Activated CD4-positive, alpha-beta T cell treated with anti-CD3 and anti-CD28 coated beads, Interleukin-2, amount 50 U/mL, for 1 hour (primary cell): Measurements from ENCODE around the gene BCAM.
"Not testable (repeated sequence)": the region's sequence is repeated elsewhere in the genome, so short reads cannot be mapped to it uniquely, and the experiment has no call there.

Experiments used
- DNase-seq: peaks from one replicate; pipeline ENCODE4 v3.0.0-alpha.2; 2020

The BCAM gene

GRCh38 chr19:44808463-44809371 is at the start of gene BCAM:
TSS of gene BCAM (plus strand) at chr19:44809103. CDS start at chr19:44809125, 22 bp downstream.
- DNase-seq, result peak; percentile 4

GRCh38 chr19:44762038-44762437 is 46.9 kb upstream of the BCAM start:
- DNase-seq, result no peak

GRCh38 chr19:44765033-44765948 is 43.6 kb upstream of the BCAM start:
- DNase-seq, result no peak

- no peak for DNase-seq
Observed at GRCh38 chr19:44765949-44766335, 43.0 kb upstream of the BCAM start.

- DNase-seq, result no peak
Observed at GRCh38 chr19:44767295-44768180, 41.4 kb upstream of the BCAM start.

- DNase-seq, result peak; percentile 98
Observed at GRCh38 chr19:44770550-44771257, 38.2 kb upstream of the BCAM start.

GRCh38 chr19:44772144-44772543 is 36.8 kb upstream of the BCAM start:
- not testable (repeated sequence) for DNase-seq

GRCh38 chr19:44772959-44773358 is 35.9 kb upstream of the BCAM start:
- no peak for DNase-seq

GRCh38 chr19:44775676-44776240 is 33.1 kb upstream of the BCAM start:
- DNase-seq, result no peak

GRCh38 chr19:44776402-44777096 is 32.4 kb upstream of the BCAM start:
- DNase-seq, result no peak

- no peak for DNase-seq
Observed at GRCh38 chr19:44777715-44778347, 31.1 kb upstream of the BCAM start, which contains the start of gene CBLC. TSS of gene CBLC (plus strand) at chr19:44777890. CDS start at chr19:44777932, 42 bp downstream.

- DNase-seq, result no peak
Observed at GRCh38 chr19:44779150-44779549, 29.8 kb upstream of the BCAM start.

GRCh38 chr19:44781694-44782093 is 27.2 kb upstream of the BCAM start:
- DNase-seq, result not testable (repeated sequence)

- no peak for DNase-seq
Observed at GRCh38 chr19:44782729-44783128, 26.2 kb upstream of the BCAM start.

- no peak for DNase-seq
Observed at GRCh38 chr19:44783545-44783944, 25.4 kb upstream of the BCAM start.

GRCh38 chr19:44785271-44785670 is 23.6 kb upstream of the BCAM start:
- no peak for DNase-seq

- no peak for DNase-seq
Observed at GRCh38 chr19:44785993-44786392, 22.9 kb upstream of the BCAM start.

GRCh38 chr19:44788971-44789370 is 19.9 kb upstream of the BCAM start:
- no peak for DNase-seq

GRCh38 chr19:44789943-44790483 is 18.9 kb upstream of the BCAM start:
- DNase-seq, result no peak

- DNase-seq, result no peak
Observed at GRCh38 chr19:44792281-44792680, 16.6 kb upstream of the BCAM start.
